HK-2 (cell line): Measurements from ENCODE around the gene ABCA13.

Experiments used
- DNase-seq: peaks from one replicate; pipeline ENCODE4 v3.0.0-alpha.2; 2018; ENCODE audit not compliant: unreplicated experiment

ABCA13 gene

DNA sequence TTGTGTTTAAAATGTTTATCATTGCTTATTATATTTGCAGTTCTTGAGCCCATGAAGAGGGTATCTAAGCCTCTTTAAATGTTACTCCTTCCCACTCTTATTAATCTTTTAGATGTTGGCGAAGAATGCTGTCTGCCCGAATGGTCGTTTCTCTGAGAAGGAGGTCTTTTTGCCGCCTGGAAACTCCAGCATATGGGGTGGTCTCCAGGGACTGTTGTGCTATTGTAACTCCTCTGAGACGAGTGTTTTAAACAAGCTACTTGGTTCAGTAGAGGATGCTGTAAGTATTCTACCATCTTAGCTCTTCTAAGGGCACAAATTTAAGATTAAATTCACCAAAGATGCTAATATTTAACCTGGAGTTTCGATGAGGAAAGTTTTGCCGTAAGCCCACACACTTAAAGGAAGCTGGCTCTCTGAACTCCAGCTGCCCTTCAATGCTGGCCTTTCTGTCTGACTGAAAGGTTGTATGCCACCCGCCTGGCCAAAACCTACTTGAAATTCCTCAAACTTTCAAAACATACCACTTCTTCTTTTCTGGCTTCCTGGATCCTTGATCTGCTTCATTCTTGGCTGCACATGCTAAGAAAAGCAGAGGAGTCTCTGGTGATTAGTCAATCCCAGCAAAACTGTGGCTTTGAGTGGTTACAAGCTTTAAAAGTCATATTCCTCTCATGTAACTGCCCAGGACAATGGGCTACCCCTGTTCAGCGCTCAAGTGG, 74.7 kb downstream of the ABCA13 start:
- DNase-seq, result no peak

- DNase-seq, result no peak
These were observed 77.9 kb downstream of the ABCA13 start for GRCh38 chr7:48249166-48249565.

GRCh38 chr7:48250441-48250951, 79.2 kb downstream of the ABCA13 start:
- DNase-seq, result no peak

GRCh38 chr7:48251766-48252165, 80.5 kb downstream of the ABCA13 start:
- DNase-seq, result no peak

- no peak for DNase-seq
These were observed 81.7 kb downstream of the ABCA13 start for GRCh38 chr7:48252995-48253394.

DNA sequence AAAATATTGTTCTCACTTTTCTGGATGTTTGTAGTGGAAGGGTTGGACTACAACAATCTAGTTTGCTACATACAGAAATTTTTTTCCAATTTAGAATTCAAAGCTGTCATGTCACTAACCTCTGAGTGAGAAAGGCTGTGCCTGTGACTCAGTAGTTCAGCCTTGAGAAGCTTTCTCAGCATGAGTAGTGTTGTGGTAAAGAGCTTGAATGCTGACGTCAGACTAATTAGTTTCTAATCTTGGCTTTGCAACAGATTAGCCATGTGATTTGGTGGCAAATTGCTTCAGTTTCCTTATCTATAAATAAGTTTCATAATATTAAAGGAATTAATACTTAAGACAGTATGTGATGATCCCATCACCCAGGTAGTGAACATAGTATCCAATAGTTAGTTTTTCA, 83.8 kb downstream of the ABCA13 start:
- DNase-seq, result no peak

GRCh38 chr7:48259463-48260280, 88.4 kb downstream of the ABCA13 start:
- DNase-seq, result no peak

GRCh38 chr7:48261696-48262095, 90.4 kb downstream of the ABCA13 start:
- DNase-seq, result no peak

GRCh38 chr7:48262606-48263310, 91.5 kb downstream of the ABCA13 start:
- DNase-seq, result no peak

DNA sequence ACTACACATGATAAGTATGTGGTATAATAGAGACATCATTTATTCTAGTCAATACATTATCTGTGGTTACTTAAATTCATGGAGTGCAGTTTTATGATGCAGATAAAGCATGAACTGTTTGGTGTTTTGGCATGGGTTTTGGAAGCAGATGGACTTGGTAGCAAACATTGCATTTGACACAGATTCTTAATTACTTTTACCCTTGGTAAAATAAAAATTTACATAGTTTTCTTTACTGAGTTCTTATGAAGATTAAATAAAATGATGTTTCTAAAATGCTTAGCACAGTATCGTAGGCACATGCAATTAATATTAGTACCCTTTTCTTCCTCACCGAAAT, 92.0 kb downstream of the ABCA13 start:
- DNase-seq, result no peak

DNA sequence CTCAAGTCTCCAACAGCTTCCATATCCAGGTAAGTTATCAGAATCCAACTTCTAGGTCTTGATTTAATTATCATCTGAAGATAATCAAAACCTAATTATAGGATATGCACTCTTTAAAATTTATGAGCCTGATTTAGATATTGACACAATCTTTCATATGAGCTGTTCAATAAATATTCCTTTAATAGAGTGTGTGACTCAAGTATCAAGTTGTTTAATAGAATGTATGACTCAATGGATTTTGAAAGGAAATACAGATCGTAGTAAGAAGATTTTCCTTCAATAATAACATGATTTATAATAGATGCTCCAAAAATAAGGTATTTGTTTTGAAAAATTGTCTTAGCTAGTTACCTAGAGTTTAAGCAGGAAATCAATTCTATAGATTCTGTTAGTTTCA, 97.8 kb downstream of the ABCA13 start:
- no peak for DNase-seq

GRCh38 chr7:48274662-48275061, 103.4 kb downstream of the ABCA13 start:
- no peak for DNase-seq

GRCh38 chr7:48279420-48279819, 108.2 kb downstream of the ABCA13 start:
- no peak for DNase-seq

- no peak for DNase-seq
These were observed 108.8 kb downstream of the ABCA13 start for GRCh38 chr7:48280100-48280499.

- no peak for DNase-seq
These were observed 114.1 kb downstream of the ABCA13 start for GRCh38 chr7:48285373-48285772.

DNA sequence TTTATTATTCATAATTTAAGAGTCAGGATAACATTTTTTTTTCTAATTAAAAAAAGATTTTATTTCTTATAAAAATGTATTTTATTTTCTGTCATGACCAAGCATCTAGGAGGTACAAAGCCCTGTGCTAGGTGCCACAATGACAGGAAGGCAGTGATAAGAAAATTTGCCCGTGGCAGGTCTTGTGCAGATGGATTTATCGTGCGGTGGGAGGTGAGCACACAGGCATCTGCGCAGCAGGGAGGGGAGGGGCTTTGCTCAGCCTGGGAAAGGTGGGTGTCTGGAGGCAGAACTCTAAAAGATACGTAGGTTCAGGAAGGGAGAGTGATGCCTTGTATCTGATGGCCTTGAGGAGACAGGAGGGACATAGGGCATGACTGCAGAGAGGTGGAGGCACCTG, 115.6 kb downstream of the ABCA13 start:
- DNase-seq, result no peak

DNA sequence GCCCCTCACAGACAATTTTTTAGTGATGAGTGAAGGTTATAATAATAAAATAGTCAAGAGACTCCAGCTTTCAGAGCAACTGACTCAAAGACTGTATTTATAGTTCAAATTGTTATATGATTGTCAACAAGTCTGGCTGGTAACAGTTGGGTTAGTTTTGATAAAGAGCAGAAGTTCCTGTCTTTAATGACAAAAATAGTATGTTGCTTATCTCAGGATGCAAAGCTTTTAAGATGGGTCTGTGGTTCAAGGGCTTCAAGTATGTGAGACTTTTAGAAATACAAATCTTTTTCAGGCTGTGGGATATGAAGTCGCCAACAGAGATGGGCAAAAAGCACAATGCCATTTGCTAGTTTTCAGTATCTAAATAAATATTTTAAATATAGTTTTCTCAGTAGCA, 118.4 kb downstream of the ABCA13 start:
- no peak for DNase-seq

DNA sequence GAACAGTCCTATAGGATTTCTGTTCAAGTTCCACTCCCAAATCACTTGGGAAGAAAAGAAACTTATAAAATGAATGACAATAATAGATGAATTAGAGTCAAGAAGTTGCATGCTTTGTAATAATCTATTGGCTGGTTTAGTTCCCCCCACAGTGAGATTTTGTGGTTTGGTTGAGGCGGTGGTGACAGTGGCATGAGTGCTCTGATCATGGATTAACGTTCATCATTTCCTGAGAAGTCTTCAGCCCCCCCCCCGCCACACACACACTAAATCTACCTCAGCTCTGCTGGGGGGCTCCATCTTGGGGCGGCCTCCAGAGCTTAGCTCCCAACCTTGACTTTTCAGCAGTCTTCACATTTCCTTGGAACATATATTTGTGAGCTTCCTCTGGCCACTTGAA, 121.7 kb downstream of the ABCA13 start:
- DNase-seq, result no peak

DNA sequence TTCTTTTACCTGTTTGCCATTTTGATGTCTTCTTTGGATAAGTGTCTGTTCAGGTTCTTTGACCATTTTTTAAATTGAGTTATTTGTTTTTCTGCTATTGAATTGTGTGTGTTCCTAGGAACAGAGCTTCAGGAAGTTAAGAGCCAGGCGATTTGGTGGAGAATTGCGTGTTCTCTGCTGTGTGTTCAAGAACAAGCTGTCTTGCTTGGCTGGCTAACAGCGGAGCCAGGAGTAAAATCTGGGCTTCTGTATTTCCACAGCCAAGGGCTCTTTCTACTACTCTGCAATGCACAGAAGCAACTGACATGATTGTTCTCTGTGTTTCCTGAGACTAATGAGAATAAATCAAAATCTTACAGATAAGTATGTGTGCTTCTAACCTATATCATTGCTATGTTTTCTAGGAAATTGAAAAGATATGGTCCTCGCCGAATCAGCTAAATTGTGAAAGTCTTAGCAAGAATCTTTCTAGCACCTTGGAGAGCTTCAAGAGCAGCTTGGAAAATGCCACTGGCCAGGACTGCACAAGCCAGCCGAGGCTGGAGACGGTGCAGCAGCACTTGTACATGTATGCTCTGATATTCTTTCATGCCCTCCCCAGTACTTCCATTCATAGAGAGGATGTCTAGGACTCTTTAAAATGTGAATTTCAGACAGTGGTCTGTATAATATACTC, 124.2 kb downstream of the ABCA13 start:
- no peak for DNase-seq

DNA sequence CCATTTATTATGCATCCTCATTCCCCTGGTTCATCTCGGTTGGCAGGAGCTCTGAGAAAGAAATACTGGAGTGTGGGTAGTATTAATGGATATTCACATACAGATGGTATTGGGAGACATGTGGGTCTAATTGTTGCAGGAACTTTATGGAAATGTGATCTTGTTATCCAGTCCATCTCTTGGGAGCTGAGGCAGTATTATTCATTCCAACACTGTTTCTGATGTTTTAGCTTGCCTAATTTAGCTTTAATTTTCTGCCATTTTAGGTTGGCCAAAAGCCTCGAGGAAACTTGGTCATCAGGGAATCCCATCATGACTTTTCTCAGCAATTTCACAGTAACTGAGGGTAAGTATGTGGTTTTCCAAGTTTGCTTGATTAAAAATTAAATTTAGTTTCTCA, 125.7 kb downstream of the ABCA13 start:
- no peak for DNase-seq

DNA sequence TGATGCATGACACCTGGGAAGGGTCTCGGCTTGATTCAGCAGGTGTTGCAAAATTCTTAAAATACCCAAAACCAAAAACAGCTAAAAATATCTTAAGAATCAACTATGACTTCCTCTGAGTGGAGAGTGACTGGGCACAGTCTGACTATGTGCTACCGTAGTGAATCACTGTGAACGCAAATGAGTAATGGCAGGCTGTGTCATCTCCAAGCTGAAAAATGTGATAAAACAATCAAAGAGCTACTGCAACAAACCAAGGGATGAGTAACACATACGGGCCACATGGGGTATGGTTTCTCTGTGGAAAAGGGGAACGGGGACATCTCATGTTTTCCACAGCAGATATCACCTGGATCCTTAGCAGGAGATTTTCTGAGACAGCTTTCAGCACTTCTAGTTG, 127.5 kb downstream of the ABCA13 start:
- DNase-seq, result peak; percentile 9

DNA sequence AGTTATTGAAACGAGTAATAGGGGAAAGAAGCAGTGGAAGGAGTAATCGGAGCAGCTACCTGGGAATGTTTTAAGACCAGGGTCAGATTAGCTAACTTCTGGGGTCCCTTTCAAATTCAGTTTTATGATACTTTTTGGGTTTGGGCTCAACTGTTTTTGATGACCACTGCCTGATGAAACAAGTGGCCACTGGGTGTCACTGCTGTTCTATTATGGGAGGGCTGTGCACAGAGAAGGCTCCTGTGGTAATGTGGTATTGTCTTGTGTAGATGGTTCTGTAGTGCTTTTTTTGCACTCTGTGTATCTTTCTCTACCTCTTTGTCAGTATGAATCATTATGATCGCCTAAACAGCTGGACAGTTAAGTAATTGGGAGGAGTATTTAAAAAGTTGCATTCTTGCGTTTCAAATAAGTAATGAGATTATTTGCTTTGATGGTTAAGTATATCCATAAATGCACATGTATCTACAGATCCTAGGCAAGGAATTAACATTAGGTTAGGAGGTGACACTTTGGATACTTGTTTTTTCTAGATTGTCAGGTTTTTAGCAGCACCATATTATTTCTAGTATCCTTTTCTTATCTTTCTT, 128.4 kb downstream of the ABCA13 start:
- DNase-seq, result peak; percentile 31
